Adrenal gland (tissue), 5 donors: ENCODE results near the gene PIP5KL1.

ENCODE experiments used
- CTCF ChIP-seq, 6 experiments: fragments of 450-650 bp in 4 of 6; fragments of 200-600 bp in 2 of 6; sonication (generic) in 1 of 6; IDR thresholded peaks; 1 replicate in 5 of 6; 2 replicates in 1 of 6; pipeline versions ENCODE4 v1.5.1 to v1.8.0; 2016 to 2021; ENCODE audit warnings: antibody characterized with exemption in 6 of 6, mild to moderate bottlenecking in 2 of 6, moderate library complexity in 1 of 6
- POLR2A ChIP-seq, 2 donors: fragments of 450-650 bp; IDR thresholded peaks; one replicate each; pipeline ENCODE4 v1.6.1; 2017; ENCODE audit warnings: antibody characterized with exemption in 2 of 2, mild to moderate bottlenecking in 2 of 2, moderate library complexity in 1 of 2
- donor health status: DM: no; HTN: no; CAD: no.

- TF ChIP-seq CTCF (IDR thresholded peaks at IDR 0.05) (no peak), POLR2A (IDR thresholded peaks at IDR 0.05) (no peak)
Observed at GRCh38 chr9:127915325-127915752, 15.2 kb downstream of the PIP5KL1 start.
